UCSD-AML1 (cell line): ENCODE measurements around the gene FREM1.

Experiments used
- DNase-seq: peaks from one replicate; lab custom pipeline; 2025; ENCODE audit not compliant: unreplicated experiment; lab: John Stamatoyannopoulos, UW

The FREM1 gene

GRCh38 chr9:14713187-14713767 lies 197.0 kb downstream of the FREM1 start:
- DNase-seq, result no peak

DNA sequence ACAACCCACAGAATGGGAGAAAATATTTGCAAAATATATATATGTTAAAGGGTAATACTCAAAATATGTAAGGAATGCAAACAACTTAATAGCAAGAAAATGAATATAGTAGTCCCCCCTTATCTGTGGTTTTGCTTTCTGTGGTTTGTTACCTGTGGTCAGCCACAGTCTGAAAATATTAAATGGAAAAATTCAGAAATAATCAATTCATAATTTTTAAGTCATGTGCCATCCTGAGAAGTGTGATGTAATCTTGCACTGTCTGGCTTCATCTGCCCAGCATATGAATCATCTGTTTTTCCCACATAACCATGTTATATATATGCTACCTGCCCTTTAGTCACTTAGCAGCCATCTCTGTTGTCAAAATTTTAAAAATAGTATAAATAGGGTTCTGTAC lies 199.4 kb downstream of the FREM1 start:
- DNase-seq, result no peak

DNA sequence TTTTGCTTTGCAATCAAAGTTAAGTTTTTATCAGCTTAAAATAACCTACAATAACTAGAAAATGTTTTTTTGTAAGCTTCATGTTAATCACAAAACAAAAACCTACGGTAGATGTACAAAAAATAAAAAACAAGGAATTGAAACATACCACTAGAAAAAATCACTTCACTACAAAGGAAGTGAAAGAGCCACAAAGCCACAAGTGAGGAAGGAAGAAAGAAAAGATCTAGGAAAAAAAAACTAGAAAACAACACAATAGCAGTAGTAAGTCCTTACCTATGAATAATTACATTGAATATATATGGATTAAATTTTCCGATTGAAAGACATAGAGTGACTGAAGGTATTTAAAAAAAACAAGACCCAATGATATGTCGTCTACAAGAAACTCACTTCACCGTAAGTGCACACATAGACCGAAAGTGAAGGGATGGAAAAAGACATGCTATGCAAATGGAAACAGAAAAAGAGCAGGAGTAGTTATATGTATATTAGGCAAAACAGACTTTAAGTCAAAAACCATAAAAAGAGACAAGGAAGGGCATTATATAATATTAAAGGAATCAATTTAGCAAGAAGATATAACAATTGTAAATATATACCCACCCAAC lies 203.6 kb downstream of the FREM1 start:
- DNase-seq, result no peak

GRCh38 chr9:14705079-14705478 lies 205.1 kb downstream of the FREM1 start:
- no peak for DNase-seq

- DNase-seq, result no peak
These were observed 205.9 kb downstream of the FREM1 start for GRCh38 chr9:14704281-14704680.

- no peak for DNase-seq
These were observed 208.0 kb downstream of the FREM1 start for GRCh38 chr9:14702200-14702720.

DNA sequence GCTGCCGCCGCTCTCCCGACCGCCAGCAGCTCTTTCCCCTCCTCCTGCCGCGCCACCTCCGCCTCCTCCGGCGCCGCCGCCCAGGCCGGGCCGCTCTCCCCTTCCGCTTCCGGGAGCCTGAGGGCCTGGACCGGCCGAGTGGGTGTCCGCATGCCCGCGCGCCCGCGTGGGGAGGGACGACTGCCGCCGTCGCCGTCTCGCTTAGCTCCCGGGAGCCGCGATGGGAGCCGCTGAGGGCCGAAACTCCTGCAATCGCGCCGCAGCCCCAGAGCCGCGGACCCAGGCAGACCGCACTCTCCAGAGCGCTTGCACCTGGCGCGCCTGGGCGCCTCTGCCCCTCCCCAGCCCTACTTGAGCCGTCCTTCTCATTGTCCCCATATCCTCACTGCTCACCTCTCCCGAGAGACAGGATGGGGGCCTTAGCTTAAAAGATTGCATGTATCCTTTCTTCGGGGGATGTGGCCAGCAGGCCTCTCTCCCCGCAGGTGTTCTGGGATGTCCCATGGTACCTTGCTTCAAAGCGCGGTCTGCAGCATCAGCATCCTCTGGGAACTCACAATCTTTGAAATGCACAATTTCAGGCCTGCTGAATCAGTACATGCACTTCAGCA lies 216.9 kb downstream of the FREM1 start, which contains the start of gene ZDHHC21:
Gene ZDHHC21, minus strand, starts transcription at position 182 of the 611 bp plus-strand sequence. CDS start 19,092 bp downstream, outside the sequence.
- DNase-seq, result peak; percentile 74

- DNase-seq, result peak; percentile 34
These were observed 217.6 kb downstream of the FREM1 start for GRCh38 chr9:14692470-14693250.

DNA sequence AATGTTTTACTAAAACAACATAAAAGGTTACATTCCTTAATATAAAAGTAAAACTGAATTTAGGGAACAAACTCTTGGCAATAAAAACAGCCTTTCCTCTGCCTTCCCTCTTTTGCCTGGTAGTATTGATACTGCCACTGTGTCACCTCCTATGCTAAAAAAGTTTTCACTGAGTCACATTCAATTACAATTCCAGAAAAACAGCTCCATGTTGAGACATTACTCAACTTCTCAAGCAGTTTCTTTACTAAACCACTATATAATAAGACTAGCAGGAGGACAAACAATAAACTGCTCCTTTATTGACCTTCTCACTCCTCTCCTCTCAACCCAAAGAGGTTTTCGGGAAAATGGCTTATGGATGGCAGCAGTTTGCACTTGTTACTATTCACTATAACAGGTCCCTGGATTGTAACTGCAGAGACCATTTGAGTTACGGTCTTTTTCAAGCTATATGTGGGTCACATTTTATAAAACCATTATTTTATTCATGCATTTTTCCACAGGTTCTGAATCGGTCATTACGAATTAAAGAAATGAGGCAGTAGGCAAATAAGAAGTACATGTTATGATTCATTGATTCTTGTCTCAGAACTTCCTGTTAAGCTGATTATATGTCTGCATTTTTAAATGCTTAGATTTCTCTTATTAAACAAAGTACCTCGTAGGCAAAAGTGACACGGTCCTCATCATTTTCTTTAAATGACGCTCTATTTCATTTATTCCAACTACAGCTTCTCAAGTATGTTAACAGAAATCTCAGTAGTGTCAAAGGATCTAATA lies 219.1 kb downstream of the FREM1 start:
- DNase-seq, result no peak

DNA sequence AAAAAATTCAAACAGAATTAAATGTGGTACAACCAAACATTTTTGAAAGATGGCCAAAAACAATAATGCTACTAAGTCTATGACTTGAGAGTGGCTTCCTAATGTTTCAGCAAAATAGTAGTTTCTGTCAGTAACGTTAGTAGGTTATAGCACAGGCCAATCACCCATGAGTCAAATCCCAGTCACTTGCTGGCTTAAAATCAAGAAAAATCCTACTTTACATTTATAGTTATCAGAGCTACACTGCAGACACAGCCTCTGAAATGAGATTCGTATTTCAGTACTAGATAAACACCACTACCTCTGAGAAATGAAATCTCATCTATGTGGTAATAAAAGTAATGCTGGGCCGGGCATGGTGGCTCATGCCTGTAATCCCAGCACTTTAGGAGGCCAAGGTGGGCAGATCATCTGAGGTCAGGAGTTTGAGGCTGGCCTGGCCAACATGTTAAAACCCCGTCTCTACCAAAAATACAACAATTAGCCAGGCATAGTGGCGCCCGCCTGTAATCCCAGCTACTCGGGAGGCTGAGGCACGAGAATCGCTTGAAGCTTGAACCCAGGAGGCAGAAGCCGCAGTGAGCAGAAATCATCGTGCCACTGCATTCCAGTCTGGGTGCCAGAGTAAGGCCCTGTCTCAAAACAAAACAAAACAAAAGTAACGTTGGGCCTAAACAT lies 223.0 kb downstream of the FREM1 start:
- DNase-seq, result no peak

GRCh38 chr9:14686168-14686567 lies 224.1 kb downstream of the FREM1 start:
- no peak for DNase-seq
